Gastroesophageal sphincter (tissue), 4 donors: ENCODE measurements around the gene FREM2. TPM values are rescaled to one million over a fixed set of nuclear protein-coding genes. Genes with fewer than 3 reads are reported as not detected.

Source experiments
- ATAC-seq: fragments of 150-250 bp; one replicate; pipeline ENCODE4 v1.9.1; 2016; ENCODE audit warnings: mild to moderate bottlenecking, moderate library complexity
- H3K27ac ChIP-seq, 4 donors: fragments of 200-600 bp; sonication (generic) in 3 of 4; 1 replicate in 3 of 4; 2 replicates in 1 of 4; pipeline ENCODE4 v1.5.1; 2016 to 2019
- H3K27me3 ChIP-seq: fragments of 200-600 bp; sonication (generic); one replicate; pipeline ENCODE4 v1.5.1; 2019
- H3K36me3 ChIP-seq, 2 donors: fragments of 200-600 bp; sonication (generic); one replicate each; pipeline ENCODE4 v1.5.1; 2019; ENCODE audit warnings: control low read depth in 1 of 2
- H3K4me1 ChIP-seq, 3 donors: fragments of 200-600 bp; sonication (generic); 1 replicate in 2 of 3; 2 replicates in 1 of 3; pipeline ENCODE4 v1.5.1; 2016 to 2019; ENCODE audit warnings: control low read depth in 2 of 3
- H3K4me3 ChIP-seq, 2 donors: fragments of 200-600 bp; sonication (generic); one replicate each; pipeline ENCODE4 v1.5.1; 2019; ENCODE audit warnings: mild to moderate bottlenecking in 1 of 2, moderate library complexity in 1 of 2
- H3K9me3 ChIP-seq, 3 donors: fragments of 200-600 bp; sonication (generic); one replicate each; pipeline ENCODE4 v1.5.1; 2017 to 2019; ENCODE audit warnings: control low read depth in 2 of 3
- EP300 ChIP-seq: sonication (generic); formaldehyde crosslinking; IDR thresholded peaks from one replicate; pipeline ENCODE4 v1.6.1; 2017; ENCODE audit warnings: antibody characterized with exemption, mild to moderate bottlenecking
- POLR2A ChIP-seq, 2 donors: fragments of 450-650 bp; IDR thresholded peaks; one replicate each; pipeline ENCODE4 v1.6.1; 2017; ENCODE audit warnings: antibody characterized with exemption in 2 of 2, mild to moderate bottlenecking in 2 of 2, moderate library complexity in 1 of 2
- POLR2AphosphoS5 ChIP-seq: sonication (generic); formaldehyde crosslinking; IDR thresholded peaks from one replicate; pipeline ENCODE4 v1.6.1; 2017; ENCODE audit warnings: antibody characterized with exemption
- WGBS, 2 donors: methylation state at CpG; one replicate each; pipeline ENCODE4 v1.1.5; 2018; ENCODE audit warnings: low coverage in 1 of 2; 5-methylcytosine and 5-hydroxymethylcytosine counted together
- total RNA-seq, 4 donors: library from RNA; depleted of rRNA; stranded (reverse); fragments of >200 nt; gene quantifications; one replicate each; pipeline ENCODE4 v1.1.0, GENCODE V29; 2016
- TF ChIP-seq, protein P1 (sequence below), 4 experiments: fragments of 200-600 bp in 2 of 4; fragments of 450-650 bp in 2 of 4; sonication (generic) in 1 of 4; IDR thresholded peaks; one replicate each; pipeline ENCODE4 v1.5.1; 2017 to 2019; ENCODE audit warnings: antibody characterized with exemption in 4 of 4, mild to moderate bottlenecking in 2 of 4, moderate library complexity in 2 of 4

FREM2 gene
- total RNA-seq, 4 donors from 2014 or later: 0.19 to 0.40 (median 0.27) TPM; not detected in 1

DNA sequence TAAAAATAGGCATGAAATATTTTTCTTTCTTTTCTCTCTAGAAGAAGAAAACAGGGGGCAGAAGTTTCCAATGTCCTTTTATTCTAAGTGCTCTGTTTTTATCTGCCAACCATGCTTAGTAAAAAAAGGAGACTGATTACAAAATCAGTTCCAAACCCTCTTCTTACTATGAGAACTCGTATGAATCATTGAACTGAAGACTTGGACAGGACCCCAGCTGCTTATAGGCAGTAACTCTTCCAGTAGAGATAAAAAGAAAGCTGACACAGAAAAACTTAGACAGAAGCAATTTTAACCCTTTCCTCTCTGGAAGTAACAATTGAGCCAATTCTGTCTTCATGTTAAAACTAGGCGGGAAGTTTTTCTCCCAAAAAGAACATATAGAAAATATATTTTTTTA lies 24.5 kb upstream of the FREM2 start:
- Histone ChIP-seq H3K36me3 (no peaks in the 10 kb centered on the region), H3K4me1 (peaks cover 0 to 7% (median 0%) of the 10 kb centered on the region in 3 donors), H3K27ac (no peak overlapping the region), H3K4me3 (no peak overlapping the region), H3K9me3 (no peaks in the 10 kb centered on the region), H3K27me3 (peaks cover 2% of the 10 kb centered on the region)
- ATAC-seq: no peak
- WGBS, 2 donors: 34 to 44% methylated on average over 2 of the region's 2 CpGs
- no peak for TF ChIP-seq POLR2AphosphoS5
- no peak for TF ChIP-seq EP300
- TF ChIP-seq, protein P1, sequence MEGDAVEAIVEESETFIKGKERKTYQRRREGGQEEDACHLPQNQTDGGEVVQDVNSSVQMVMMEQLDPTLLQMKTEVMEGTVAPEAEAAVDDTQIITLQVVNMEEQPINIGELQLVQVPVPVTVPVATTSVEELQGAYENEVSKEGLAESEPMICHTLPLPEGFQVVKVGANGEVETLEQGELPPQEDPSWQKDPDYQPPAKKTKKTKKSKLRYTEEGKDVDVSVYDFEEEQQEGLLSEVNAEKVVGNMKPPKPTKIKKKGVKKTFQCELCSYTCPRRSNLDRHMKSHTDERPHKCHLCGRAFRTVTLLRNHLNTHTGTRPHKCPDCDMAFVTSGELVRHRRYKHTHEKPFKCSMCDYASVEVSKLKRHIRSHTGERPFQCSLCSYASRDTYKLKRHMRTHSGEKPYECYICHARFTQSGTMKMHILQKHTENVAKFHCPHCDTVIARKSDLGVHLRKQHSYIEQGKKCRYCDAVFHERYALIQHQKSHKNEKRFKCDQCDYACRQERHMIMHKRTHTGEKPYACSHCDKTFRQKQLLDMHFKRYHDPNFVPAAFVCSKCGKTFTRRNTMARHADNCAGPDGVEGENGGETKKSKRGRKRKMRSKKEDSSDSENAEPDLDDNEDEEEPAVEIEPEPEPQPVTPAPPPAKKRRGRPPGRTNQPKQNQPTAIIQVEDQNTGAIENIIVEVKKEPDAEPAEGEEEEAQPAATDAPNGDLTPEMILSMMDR (IDR thresholded peaks at IDR 0.05): no peak
- no peak for TF ChIP-seq POLR2A (IDR thresholded peaks at IDR 0.05)

- no peak overlapping the region for H3K27ac ChIP-seq
- no peak for ATAC-seq
- no peak overlapping the region for H3K4me3 ChIP-seq
- peaks cover 0 to 7% (median 0%) of the 10 kb centered on the region in 3 donors for H3K4me1 ChIP-seq
- no peaks in the 10 kb centered on the region for H3K36me3 ChIP-seq
- TF ChIP-seq POLR2A (IDR thresholded peaks at IDR 0.05): no peak
- no peak for TF ChIP-seq POLR2AphosphoS5
- TF ChIP-seq, protein P1 (IDR thresholded peaks at IDR 0.05): no peak
- TF ChIP-seq EP300: no peak
- WGBS, 2 donors: 78 to 93% methylated on average over 2 of the region's 2 CpGs
- peaks cover 5% of the 10 kb centered on the region for H3K27me3 ChIP-seq
- H3K9me3 ChIP-seq: no peaks in the 10 kb centered on the region
Measured at GRCh38 chr13:38664906-38665305, 22.0 kb upstream of the FREM2 start.

GRCh38 chr13:38667526-38668109 lies 19.3 kb upstream of the FREM2 start:
- Histone ChIP-seq H3K4me3 (no peak overlapping the region), H3K36me3 (no peaks in the 10 kb centered on the region), H3K27ac (no peak overlapping the region), H3K4me1 (peaks cover 0 to under 1% (median 0%) of the 10 kb centered on the region in 3 donors), H3K9me3 (no peaks in the 10 kb centered on the region), H3K27me3 (peaks cover 5% of the 10 kb centered on the region)
- TF ChIP-seq, protein P1 (IDR thresholded peaks at IDR 0.05): no peak
- ATAC-seq: no peak
- 80 to 91% methylated on average over 5 of the region's 6 CpGs for WGBS, 2 donors

DNA sequence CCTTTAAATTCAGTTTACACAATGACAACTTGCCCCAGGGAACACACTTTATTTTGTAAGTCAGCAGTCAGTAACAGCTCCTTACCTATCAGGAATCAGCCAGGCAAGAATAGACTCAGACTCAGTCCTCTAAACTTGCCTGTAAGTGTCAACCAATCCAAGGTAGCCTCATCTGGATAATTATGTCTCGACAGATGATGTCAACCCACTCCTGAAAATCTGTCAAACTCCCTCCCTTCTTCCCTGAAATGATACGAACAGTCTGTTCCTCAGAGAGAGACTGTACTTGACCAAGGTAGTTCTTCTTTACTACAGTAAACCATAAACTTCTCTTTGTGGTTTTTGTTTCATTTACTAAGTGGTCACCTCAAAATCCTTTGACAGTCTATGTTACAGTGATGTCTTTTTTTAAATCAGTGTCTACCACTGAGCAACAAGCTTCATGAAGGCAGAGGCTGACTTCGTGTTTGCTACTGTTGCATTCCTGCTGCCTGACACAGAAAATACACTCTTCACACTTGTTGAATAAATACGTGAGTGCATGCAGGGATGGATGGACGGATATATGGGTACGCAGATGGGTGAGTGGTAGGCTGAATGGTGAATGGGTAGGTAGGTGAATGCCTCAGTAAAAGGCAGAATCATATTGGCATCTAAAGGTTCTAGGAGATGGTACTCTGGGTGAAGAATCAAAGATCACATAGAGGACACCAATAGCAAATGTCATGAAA lies 17.5 kb upstream of the FREM2 start:
- Histone ChIP-seq H3K27me3 (peaks cover 5% of the 10 kb centered on the region), H3K4me3 (no peak overlapping the region), H3K27ac (no peak overlapping the region), H3K9me3 (no peaks in the 10 kb centered on the region), H3K36me3 (no peaks in the 10 kb centered on the region), H3K4me1 (no peaks in the 10 kb centered on the region)
- 72 to 78% methylated on average over 5 to 6 of the region's 6 CpGs for WGBS, 2 donors
- ATAC-seq: no peak
- no peak for TF ChIP-seq POLR2AphosphoS5
- no peak for TF ChIP-seq EP300
- no peak for TF ChIP-seq POLR2A (IDR thresholded peaks at IDR 0.05)
- TF ChIP-seq, protein P1 (IDR thresholded peaks at IDR 0.05): no peak

- Histone ChIP-seq H3K36me3 (no peaks in the 10 kb centered on the region), H3K4me1 (no peaks in the 10 kb centered on the region), H3K27me3 (peaks cover 5% of the 10 kb centered on the region), H3K27ac (no peak overlapping the region), H3K9me3 (no peaks in the 10 kb centered on the region), H3K4me3 (no peak overlapping the region)
- WGBS, 2 donors: 44 to 72% methylated on average over 2 of the region's 2 CpGs
- TF ChIP-seq, protein P1 (IDR thresholded peaks at IDR 0.05): no peak
- TF ChIP-seq EP300: no peak
- ATAC-seq: no peak
Measured at GRCh38 chr13:38670627-38671026, 16.2 kb upstream of the FREM2 start.
